Left lung (tissue), 10 donors: ENCODE data around the gene IL17RB. TPM values are rescaled to one million over a fixed set of nuclear protein-coding genes. Genes with fewer than 3 reads are reported as not detected.

Experiments used
- ATAC-seq: fragments of 200-7000 bp; cut with Tn5 transposase; one replicate; pipeline ENCODE4 v1.9.1; 2020; ENCODE audit warnings: moderate library complexity
- DNase-seq, 4 donors: peaks; one replicate each; pipeline ENCODE4 v3.0.0-alpha.2; 2013 to 2020
- H3K27ac ChIP-seq, 2 donors: fragments of 200-600 bp; sonication (generic) in 1 of 2; one replicate each; pipeline versions ENCODE4 v1.5.0 to v1.8.0; 2020 to 2021
- H3K27me3 ChIP-seq, 2 donors: fragments of 200-600 bp; sonication (generic) in 1 of 2; one replicate each; pipeline versions ENCODE4 v1.5.0 to v1.8.0; 2020 to 2021
- H3K36me3 ChIP-seq, 2 donors: fragments of 200-600 bp; sonication (generic) in 1 of 2; one replicate each; pipeline versions ENCODE4 v1.5.0 to v1.8.0; 2020 to 2021
- H3K4me1 ChIP-seq, 2 donors: fragments of 200-600 bp; one replicate each; pipeline ENCODE4 v1.8.0; 2021
- H3K4me3 ChIP-seq, 2 donors: fragments of 200-600 bp; sonication (generic) in 1 of 2; one replicate each; pipeline versions ENCODE4 v1.5.0 to v1.8.0; 2020 to 2021; ENCODE audit warnings: mild to moderate bottlenecking in 1 of 2
- H3K9me3 ChIP-seq, 2 donors: fragments of 200-600 bp; sonication (generic) in 1 of 2; one replicate each; pipeline versions ENCODE4 v1.5.0 to v1.8.0; 2020 to 2021
- intact Hi-C, 2 donors: fragments of 100-400 bp; cut with DNase I; formaldehyde crosslinking; loops; one replicate each; pipeline versions ENCODE4 v1.11.2 to v1.14.2; 2022
- polyA plus RNA-seq, 6 donors: library from polyadenylated mRNA; unstranded; fragments of 120-200 nt; gene quantifications; one replicate each; pipeline ENCODE4 v1.2.1, GENCODE V29; 2013; ENCODE audit not compliant: insufficient read length in 6 of 6
- total RNA-seq, 2 donors: library from RNA; stranded (reverse); fragmentation: NEBNext Ultra II Directional; extraction: Animal tissue kit (Norgen Biotek cat#: 25700); gene quantifications; one replicate each; pipeline ENCODE4 v1.2.1, GENCODE V29; 2021
- TF ChIP-seq, protein P1 (sequence below), 2 donors: fragments of 200-600 bp; sonication (generic) in 1 of 2; IDR thresholded peaks; one replicate each; pipeline versions ENCODE4 v1.5.0 to v1.8.0; 2021; ENCODE audit warnings: antibody characterized with exemption in 2 of 2
- donor health status: DM: no; HTN: yes; CAD: no.
- donor health status: DM: no; HTN: no; CAD: no.

The IL17RB gene
- total and polyA plus RNA-seq, 8 donors: 5.5 to 12.7 (median 11.0) TPM

DNA sequence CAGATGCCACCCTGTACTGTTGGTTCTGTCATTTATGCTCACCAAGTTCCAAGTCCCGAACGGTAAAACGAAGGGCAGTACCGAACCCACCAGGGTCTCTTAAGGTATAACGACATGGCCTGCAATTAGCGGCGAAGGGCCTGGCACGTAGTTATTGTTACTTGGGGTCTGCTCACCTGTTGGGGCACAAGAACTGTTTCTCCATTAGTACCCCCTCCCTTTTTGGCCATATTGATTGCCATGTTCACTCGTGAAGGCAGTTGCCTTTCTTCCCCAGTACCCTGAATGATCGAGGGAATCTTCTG is 435 bp downstream of the IL17RB start:
- TF ChIP-seq, protein P1, sequence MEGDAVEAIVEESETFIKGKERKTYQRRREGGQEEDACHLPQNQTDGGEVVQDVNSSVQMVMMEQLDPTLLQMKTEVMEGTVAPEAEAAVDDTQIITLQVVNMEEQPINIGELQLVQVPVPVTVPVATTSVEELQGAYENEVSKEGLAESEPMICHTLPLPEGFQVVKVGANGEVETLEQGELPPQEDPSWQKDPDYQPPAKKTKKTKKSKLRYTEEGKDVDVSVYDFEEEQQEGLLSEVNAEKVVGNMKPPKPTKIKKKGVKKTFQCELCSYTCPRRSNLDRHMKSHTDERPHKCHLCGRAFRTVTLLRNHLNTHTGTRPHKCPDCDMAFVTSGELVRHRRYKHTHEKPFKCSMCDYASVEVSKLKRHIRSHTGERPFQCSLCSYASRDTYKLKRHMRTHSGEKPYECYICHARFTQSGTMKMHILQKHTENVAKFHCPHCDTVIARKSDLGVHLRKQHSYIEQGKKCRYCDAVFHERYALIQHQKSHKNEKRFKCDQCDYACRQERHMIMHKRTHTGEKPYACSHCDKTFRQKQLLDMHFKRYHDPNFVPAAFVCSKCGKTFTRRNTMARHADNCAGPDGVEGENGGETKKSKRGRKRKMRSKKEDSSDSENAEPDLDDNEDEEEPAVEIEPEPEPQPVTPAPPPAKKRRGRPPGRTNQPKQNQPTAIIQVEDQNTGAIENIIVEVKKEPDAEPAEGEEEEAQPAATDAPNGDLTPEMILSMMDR (IDR thresholded peaks at IDR 0.05): no peak
- Histone ChIP-seq H3K9me3 (no peaks in the 10 kb centered on the region), H3K4me3 (peak overlapping the region; percentile 59 to 62), H3K36me3 (no peaks in the 10 kb centered on the region), H3K27ac (no peak overlapping the region), H3K27me3 (peaks cover 0 to 52% of the 10 kb centered on the region in 2 donors), H3K4me1 (peaks cover 0 to 24% of the 10 kb centered on the region in 2 donors)
- ATAC-seq (no peak), DNase-seq (no peak)
- intact Hi-C loops: no loop called here

DNA sequence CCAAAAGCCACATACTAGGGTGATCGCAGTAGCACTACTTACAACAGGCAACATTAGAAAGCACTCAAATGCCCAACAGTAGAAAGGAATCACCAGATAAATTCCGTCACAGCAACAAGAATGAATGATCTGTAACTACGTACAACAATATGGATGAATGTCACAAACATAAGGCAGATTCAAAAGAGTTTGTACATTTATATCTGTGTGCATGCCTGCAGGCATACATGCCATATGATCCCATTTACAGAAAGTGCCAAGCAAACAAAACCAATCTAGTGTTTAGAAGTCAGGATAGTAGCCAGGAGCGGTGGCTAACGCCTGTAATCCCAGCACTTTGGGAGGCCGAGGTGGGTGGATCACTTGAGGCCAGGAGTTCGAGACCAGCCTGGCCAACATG is 3.5 kb downstream of the IL17RB start:
- DNase-seq: no peak
- Histone ChIP-seq H3K4me3 (no peak overlapping the region), H3K4me1 (peaks cover 0 to 17% of the 10 kb centered on the region in 2 donors), H3K9me3 (no peaks in the 10 kb centered on the region), H3K27me3 (peaks cover 0 to 39% of the 10 kb centered on the region in 2 donors), H3K27ac (no peak overlapping the region), H3K36me3 (no peaks in the 10 kb centered on the region)
- TF ChIP-seq, protein P1 (IDR thresholded peaks at IDR 0.05): no peak
- ATAC-seq: no peak
- intact Hi-C loops: no loop called here

DNA sequence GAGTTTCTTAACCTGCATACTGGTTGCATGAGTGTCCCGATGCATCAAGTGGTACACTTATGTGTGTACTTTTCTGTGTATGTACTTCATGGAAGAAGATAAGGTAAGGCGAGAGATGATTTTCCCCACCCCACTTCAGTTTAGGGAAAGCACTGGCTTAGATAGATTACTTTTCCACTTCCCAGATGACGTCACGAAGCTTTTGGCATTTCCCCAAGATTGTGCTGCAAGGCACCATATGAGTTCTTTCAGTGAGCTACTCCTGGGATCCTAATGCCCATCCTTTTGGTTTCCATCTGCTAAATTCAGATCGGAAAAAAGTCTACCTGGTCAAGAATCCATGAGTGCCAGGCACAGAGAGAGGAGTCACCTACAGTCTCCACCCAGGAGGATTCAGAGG is 4.5 kb downstream of the IL17RB start:
- H3K36me3 ChIP-seq: no peaks in the 10 kb centered on the region
- H3K27me3 ChIP-seq: peaks cover 0 to 29% of the 10 kb centered on the region in 2 donors
- no peaks in the 10 kb centered on the region for H3K9me3 ChIP-seq
- no peak for ATAC-seq
- TF ChIP-seq, protein P1 (IDR thresholded peaks at IDR 0.05): no peak
- no peak overlapping the region for H3K4me3 ChIP-seq
- H3K27ac ChIP-seq: no peak overlapping the region
- peaks cover 0 to 8% of the 10 kb centered on the region in 2 donors for H3K4me1 ChIP-seq
- intact Hi-C loops: no loop called here
- peak in 2 of 4 donors; percentile 34 to 68 for DNase-seq

DNA sequence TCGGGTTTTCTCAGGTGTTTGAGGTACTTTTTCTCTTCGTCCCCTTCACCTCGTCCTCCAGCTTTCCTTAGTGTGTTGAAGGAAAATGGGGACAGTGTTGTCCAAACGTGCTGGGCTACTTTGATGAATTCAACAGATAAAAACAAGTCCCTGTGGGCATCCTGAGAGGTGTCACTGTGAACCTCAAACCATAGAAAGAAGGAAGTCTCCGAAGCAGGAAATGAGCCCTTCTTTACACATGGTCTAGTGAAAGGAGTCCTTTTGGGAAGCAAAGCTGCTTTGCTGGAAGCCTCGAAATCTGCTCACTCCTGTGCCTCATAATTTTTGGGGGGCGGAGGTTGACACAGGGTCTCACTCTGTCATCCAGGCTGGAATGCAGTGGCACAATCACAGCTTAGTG is 10.6 kb downstream of the IL17RB start:
- Histone ChIP-seq H3K4me1 (no peaks in the 10 kb centered on the region), H3K27ac (no peak overlapping the region), H3K9me3 (no peaks in the 10 kb centered on the region), H3K4me3 (no peak overlapping the region), H3K36me3 (peaks cover 0 to 32% of the 10 kb centered on the region in 2 donors), H3K27me3 (no peaks in the 10 kb centered on the region)
- TF ChIP-seq, protein P1 (IDR thresholded peaks at IDR 0.05): no peak
- DNase-seq: no peak
- intact Hi-C loops: no loop called here
- ATAC-seq: no peak

DNA sequence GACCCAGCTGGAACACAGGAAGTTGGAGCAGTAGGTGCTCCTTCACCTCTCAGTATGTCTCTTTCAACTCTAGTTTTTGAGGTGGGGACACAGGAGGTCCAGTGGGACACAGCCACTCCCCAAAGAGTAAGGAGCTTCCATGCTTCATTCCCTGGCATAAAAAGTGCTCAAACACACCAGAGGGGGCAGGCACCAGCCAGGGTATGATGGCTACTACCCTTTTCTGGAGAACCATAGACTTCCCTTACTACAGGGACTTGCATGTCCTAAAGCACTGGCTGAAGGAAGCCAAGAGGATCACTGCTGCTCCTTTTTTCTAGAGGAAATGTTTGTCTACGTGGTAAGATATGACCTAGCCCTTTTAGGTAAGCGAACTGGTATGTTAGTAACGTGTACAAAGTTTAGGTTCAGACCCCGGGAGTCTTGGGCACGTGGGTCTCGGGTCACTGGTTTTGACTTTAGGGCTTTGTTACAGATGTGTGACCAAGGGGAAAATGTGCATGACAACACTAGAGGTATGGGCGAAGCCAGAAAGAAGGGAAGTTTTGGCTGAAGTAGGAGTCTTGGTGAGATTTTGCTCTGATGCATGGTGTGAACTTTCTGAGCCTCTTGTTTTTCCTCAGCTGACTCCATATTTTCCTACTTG is 11.9 kb downstream of the IL17RB start:
- peaks cover 0 to 45% of the 10 kb centered on the region in 2 donors for H3K36me3 ChIP-seq
- ATAC-seq (no peak), DNase-seq (no peak)
- TF ChIP-seq, protein P1 (IDR thresholded peaks at IDR 0.05): no peak
- no peaks in the 10 kb centered on the region for H3K27me3 ChIP-seq
- no peaks in the 10 kb centered on the region for H3K4me1 ChIP-seq
- intact Hi-C loops: no loop called here
- no peak overlapping the region for H3K27ac ChIP-seq
- no peak overlapping the region for H3K4me3 ChIP-seq
- no peaks in the 10 kb centered on the region for H3K9me3 ChIP-seq
